Measurements from ENCODE around the gene GALNT9.

The GALNT9 gene

DNA sequence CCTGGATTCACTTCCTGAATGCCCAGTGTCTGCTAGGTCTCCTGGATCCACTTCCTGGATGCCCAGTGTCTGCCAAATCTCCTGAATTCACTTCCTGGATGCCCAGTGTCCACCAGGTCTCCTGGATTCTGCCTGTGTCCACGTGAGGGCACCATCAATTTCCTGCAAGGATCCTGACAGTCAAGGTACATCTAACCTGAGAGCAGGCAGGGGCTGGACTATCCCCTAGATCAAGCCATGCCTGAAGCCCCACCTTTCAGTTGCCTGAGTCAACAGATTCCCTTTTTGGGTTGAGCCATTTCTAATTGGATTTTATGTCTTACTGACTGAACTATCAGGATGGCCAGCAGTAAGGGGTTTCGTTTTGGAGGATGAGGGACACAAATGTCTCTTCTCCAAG is 49.5 kb downstream of the GALNT9 start:
- Histone ChIP-seq H3K9me3 (ENCODE audit: insufficient read depth, low read length) (no peaks in the 10 kb centered on the region), H3K4me2 (ENCODE audit: low read length) (no peak overlapping the region), H3K4me1 (ENCODE audit: low read length) (no peaks in the 10 kb centered on the region), H3K27me3 (ENCODE audit: low read depth, low read length) (no peaks in the 10 kb centered on the region), H4K20me1 (ENCODE audit: insufficient read depth, low read length) (no peaks in the 10 kb centered on the region), H3K79me2 (ENCODE audit: low read length) (no peaks in the 10 kb centered on the region), H3K4me3 (ENCODE audit: low read length) (no peak overlapping the region), H3K36me3 (replicated peaks; ENCODE audit: low read depth, low read length) (no peaks in the 10 kb centered on the region), H3K9ac (ENCODE audit: low read length) (no peak overlapping the region), H2AFZ (ENCODE audit: low read depth, low read length) (no peak overlapping the region), H3K27ac (ENCODE audit: low read length) (no peak overlapping the region)
- TF ChIP-seq, protein P1, sequence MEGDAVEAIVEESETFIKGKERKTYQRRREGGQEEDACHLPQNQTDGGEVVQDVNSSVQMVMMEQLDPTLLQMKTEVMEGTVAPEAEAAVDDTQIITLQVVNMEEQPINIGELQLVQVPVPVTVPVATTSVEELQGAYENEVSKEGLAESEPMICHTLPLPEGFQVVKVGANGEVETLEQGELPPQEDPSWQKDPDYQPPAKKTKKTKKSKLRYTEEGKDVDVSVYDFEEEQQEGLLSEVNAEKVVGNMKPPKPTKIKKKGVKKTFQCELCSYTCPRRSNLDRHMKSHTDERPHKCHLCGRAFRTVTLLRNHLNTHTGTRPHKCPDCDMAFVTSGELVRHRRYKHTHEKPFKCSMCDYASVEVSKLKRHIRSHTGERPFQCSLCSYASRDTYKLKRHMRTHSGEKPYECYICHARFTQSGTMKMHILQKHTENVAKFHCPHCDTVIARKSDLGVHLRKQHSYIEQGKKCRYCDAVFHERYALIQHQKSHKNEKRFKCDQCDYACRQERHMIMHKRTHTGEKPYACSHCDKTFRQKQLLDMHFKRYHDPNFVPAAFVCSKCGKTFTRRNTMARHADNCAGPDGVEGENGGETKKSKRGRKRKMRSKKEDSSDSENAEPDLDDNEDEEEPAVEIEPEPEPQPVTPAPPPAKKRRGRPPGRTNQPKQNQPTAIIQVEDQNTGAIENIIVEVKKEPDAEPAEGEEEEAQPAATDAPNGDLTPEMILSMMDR (IDR thresholded peaks at IDR 0.05; ENCODE audit: low read depth, low read length) = no peak
- TF ChIP-seq EZH2phosphoT487 (IDR thresholded peaks at IDR 0.05; ENCODE audit: low read depth) = no peak

DNA sequence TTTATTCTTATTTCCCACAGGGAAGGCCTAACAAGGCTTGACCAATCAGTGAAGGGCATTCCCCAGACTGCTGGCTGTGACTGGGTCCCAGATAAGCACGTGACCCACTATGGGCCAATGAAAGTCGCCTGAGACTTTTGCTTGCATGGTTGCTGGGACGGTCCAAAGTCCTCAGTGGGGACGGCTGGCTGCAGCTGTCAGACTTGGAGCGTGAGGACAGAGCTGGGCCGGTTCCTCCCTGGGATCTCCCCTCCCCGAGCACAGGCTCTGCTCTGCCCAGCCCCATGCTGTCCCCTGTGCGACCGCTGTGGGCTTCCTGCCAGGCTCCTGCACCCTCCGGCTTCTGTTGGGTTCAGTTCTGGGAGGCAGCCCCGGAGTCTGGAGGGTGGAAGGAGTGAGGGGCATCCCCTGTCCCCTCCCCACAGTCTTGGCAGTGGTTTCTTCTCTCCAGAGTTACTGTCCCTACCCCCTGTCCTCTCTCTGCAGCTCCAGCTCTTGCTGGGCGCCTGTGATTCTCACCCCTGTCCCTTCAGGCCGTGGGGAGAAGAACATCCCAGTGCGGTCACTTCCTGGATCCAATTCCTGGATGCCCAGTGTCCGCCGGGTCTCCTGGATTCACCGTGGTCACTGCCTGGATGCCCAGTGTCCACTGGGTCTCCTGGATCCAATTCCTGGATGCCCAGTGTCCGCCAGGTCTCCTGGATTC is 50.1 kb downstream of the GALNT9 start:
- no peak overlapping the region for H3K27ac ChIP-seq (ENCODE audit: low read length)
- no peaks in the 10 kb centered on the region for H3K36me3 ChIP-seq (replicated peaks; ENCODE audit: low read depth, low read length)
- no peaks in the 10 kb centered on the region for H4K20me1 ChIP-seq (ENCODE audit: insufficient read depth, low read length)
- TF ChIP-seq EZH2phosphoT487 (IDR thresholded peaks at IDR 0.05; ENCODE audit: low read depth) = no peak
- TF ChIP-seq, protein P1 (IDR thresholded peaks at IDR 0.05; ENCODE audit: low read depth, low read length) = no peak
- H3K9me3 ChIP-seq (ENCODE audit: insufficient read depth, low read length) = no peaks in the 10 kb centered on the region
- H3K79me2 ChIP-seq (ENCODE audit: low read length) = no peaks in the 10 kb centered on the region
- H3K4me1 ChIP-seq (ENCODE audit: low read length) = no peaks in the 10 kb centered on the region
- H2AFZ ChIP-seq (ENCODE audit: low read depth, low read length) = no peak overlapping the region
- no peak overlapping the region for H3K9ac ChIP-seq (ENCODE audit: low read length)
- no peak overlapping the region for H3K4me2 ChIP-seq (ENCODE audit: low read length)
- H3K4me3 ChIP-seq (ENCODE audit: low read length) = no peak overlapping the region
- no peaks in the 10 kb centered on the region for H3K27me3 ChIP-seq (ENCODE audit: low read depth, low read length)

DNA sequence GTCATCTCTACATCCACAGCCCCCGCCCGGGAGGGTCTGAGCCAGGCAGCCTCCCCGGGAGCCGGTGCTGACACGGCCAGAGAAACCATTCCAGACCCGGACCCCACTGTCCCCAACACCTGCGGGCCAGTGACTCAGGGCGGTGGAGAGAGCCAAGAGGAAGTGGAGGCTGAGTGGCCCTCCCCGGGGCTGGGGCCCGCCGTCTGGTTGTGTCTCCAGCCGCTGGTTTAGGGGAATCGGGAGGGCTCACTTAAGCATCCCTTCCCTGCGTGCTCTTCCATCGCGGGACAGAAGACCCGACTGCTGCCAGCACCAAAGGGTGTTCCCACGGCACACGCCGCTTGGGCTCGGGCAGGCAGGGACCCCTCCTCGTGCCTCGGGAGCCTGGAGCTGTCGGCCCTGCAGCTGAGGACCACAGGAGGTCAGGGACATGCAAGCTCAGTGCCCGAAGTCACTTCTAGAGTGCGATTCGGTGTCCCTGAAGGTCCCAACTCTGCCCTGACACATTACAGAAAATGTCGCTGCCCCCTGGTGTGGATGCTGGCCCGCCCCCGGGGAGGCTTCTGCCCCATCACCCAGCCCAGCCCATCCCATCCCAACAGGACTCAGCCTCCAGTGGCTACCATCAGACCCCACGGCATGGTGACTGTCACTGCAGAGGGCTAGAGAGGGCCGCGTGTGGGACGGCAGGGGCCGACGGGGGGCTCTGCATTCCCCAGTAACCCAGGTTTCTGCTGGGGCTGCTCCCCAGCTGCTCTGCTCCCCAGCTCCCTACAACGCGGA is 50.8 kb downstream of the GALNT9 start:
- H4K20me1 ChIP-seq (ENCODE audit: insufficient read depth, low read length) = no peaks in the 10 kb centered on the region
- H3K27me3 ChIP-seq (ENCODE audit: low read depth, low read length) = no peaks in the 10 kb centered on the region
- H3K4me2 ChIP-seq (ENCODE audit: low read length) = no peak overlapping the region
- no peaks in the 10 kb centered on the region for H3K9me3 ChIP-seq (ENCODE audit: insufficient read depth, low read length)
- TF ChIP-seq, protein P1 (IDR thresholded peaks at IDR 0.05; ENCODE audit: low read depth, low read length) = no peak
- TF ChIP-seq EZH2phosphoT487 (IDR thresholded peaks at IDR 0.05; ENCODE audit: low read depth) = no peak
- no peaks in the 10 kb centered on the region for H3K4me1 ChIP-seq (ENCODE audit: low read length)
- H3K79me2 ChIP-seq (ENCODE audit: low read length) = no peaks in the 10 kb centered on the region
- no peak overlapping the region for H3K4me3 ChIP-seq (ENCODE audit: low read length)
- no peak overlapping the region for H3K9ac ChIP-seq (ENCODE audit: low read length)
- H3K27ac ChIP-seq (ENCODE audit: low read length) = no peak overlapping the region
- no peak overlapping the region for H2AFZ ChIP-seq (ENCODE audit: low read depth, low read length)
- no peaks in the 10 kb centered on the region for H3K36me3 ChIP-seq (replicated peaks; ENCODE audit: low read depth, low read length)

DNA sequence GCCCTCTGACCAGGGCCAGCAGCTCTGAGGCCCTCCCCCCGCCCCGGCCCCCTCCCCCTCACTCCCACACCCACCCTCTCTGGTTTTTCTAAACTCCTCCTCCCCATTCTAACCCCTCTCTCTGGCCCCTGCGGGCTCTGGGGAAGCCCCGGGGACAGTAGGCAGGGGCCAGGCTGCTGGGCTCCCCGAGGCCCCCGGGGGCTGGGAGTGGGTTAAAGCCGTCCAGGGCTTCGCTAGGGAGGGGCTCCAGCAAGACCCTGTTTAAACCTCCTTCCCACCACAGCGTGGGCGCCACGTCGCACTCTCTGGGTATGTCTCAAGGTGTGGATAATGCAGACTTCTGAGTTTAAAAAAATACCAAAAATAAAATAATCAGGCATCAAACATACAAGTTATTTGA is 51.4 kb downstream of the GALNT9 start:
- Histone ChIP-seq H3K36me3 (replicated peaks; ENCODE audit: low read depth, low read length) (no peaks in the 10 kb centered on the region), H3K27me3 (ENCODE audit: low read depth, low read length) (no peaks in the 10 kb centered on the region), H2AFZ (ENCODE audit: low read depth, low read length) (no peak overlapping the region), H3K4me1 (ENCODE audit: low read length) (no peaks in the 10 kb centered on the region), H3K9me3 (ENCODE audit: insufficient read depth, low read length) (no peaks in the 10 kb centered on the region), H3K9ac (ENCODE audit: low read length) (no peak overlapping the region), H4K20me1 (ENCODE audit: insufficient read depth, low read length) (no peaks in the 10 kb centered on the region), H3K27ac (ENCODE audit: low read length) (no peak overlapping the region), H3K4me2 (ENCODE audit: low read length) (no peak overlapping the region), H3K4me3 (ENCODE audit: low read length) (no peak overlapping the region), H3K79me2 (ENCODE audit: low read length) (no peaks in the 10 kb centered on the region)
- TF ChIP-seq, protein P1 (IDR thresholded peaks at IDR 0.05; ENCODE audit: low read depth, low read length) = no peak
- TF ChIP-seq EZH2phosphoT487 (IDR thresholded peaks at IDR 0.05; ENCODE audit: low read depth) = no peak

Data from OCI-LY3 (cell line).